DOHH2 (cell line): ENCODE results near the gene TRIM54.
A peak's percentile ranks its signal among the peaks of the same experiment; 100 is the strongest.
"Not testable (repeated sequence)": the region's sequence is repeated elsewhere in the genome, so short reads cannot be mapped to it uniquely, and the experiment has no call there.

Experiments
- H3F3A ChIP-seq: fragments of 200-600 bp; sonication (generic), shearing (Covaris generic); 2 replicates; pipeline ENCODE4 v1.6.0; 2016; ENCODE audit warnings: antibody characterized with exemption, mild to moderate bottlenecking; ENCODE audit not compliant: control insufficient read depth, insufficient read depth
- H3K27ac ChIP-seq: fragments of 200-600 bp; sonication (generic); 2 replicates; pipeline ENCODE4 v1.5.1; 2014; ENCODE audit warnings: low read depth, mild to moderate bottlenecking, low read length, moderate library complexity
- H3K27me3 ChIP-seq: fragments of 200-600 bp; sonication (generic); 2 replicates; pipeline ENCODE4 v1.6.1; 2014; ENCODE audit warnings: mild to moderate bottlenecking, low read length, mixed read lengths; ENCODE audit not compliant: control insufficient read depth
- H3K36me3 ChIP-seq: fragments of 200-600 bp; sonication (generic); 2 replicates; pipeline ENCODE4 v1.6.1; 2014; ENCODE audit warnings: mild to moderate bottlenecking, low read length, moderate library complexity, mixed read lengths; ENCODE audit not compliant: control insufficient read depth
- H3K4me1 ChIP-seq: fragments of 200-600 bp; sonication (generic); 2 replicates; pipeline ENCODE4 v1.6.1; 2014; ENCODE audit warnings: mild to moderate bottlenecking, low read length, mixed read lengths; ENCODE audit not compliant: control insufficient read depth
- H3K4me2 ChIP-seq: fragments of 200-600 bp; sonication (generic); 2 replicates; pipeline ENCODE4 v1.6.0; 2014; ENCODE audit warnings: mild to moderate bottlenecking, low read length, moderate library complexity
- H3K4me3 ChIP-seq: fragments of 200-600 bp; sonication (generic); 2 replicates; pipeline ENCODE4 v1.5.1; 2014; ENCODE audit warnings: mild to moderate bottlenecking, low read length, mixed read lengths
- H3K79me2 ChIP-seq: fragments of 200-600 bp; sonication (generic); 2 replicates; pipeline ENCODE4 v1.6.1; 2014; ENCODE audit warnings: mild to moderate bottlenecking, low read length, mixed read lengths; ENCODE audit not compliant: control insufficient read depth
- H3K9me2 ChIP-seq: fragments of 200-600 bp; sonication (generic); replicated peaks from 2 replicates; pipeline ENCODE4 v1.6.1; 2014; ENCODE audit warnings: mild to moderate bottlenecking, low read length, mixed read lengths; ENCODE audit not compliant: control insufficient read depth
- H3K9me3 ChIP-seq: fragments of 200-600 bp; sonication (generic); 2 replicates; pipeline ENCODE4 v1.6.1; 2014; ENCODE audit warnings: antibody characterized with exemption, low read length, mixed read lengths; ENCODE audit not compliant: control insufficient read depth, insufficient read depth
- H4K20me1 ChIP-seq: fragments of 200-600 bp; sonication (generic); 2 replicates; pipeline ENCODE4 v1.6.0; 2014; ENCODE audit warnings: low read depth, mild to moderate bottlenecking, antibody characterized with exemption, low read length, moderate library complexity; ENCODE audit not compliant: control insufficient read depth, insufficient read depth
- CTCF ChIP-seq: fragments of 200-600 bp; sonication (generic); IDR thresholded peaks from one replicate; pipeline ENCODE4 v1.5.1; 2014; ENCODE audit warnings: antibody characterized with exemption, mild to moderate bottlenecking, low read depth, low read length; ENCODE audit not compliant: poor library complexity, severe bottlenecking
- EZH2phosphoT487 ChIP-seq: fragments of 200-600 bp; sonication (generic); IDR thresholded peaks from 2 replicates; pipeline ENCODE4 v1.6.1; 2017; ENCODE audit warnings: borderline replicate concordance, mild to moderate bottlenecking, antibody characterized with exemption, low read length, moderate library complexity, mixed read lengths

Gene TRIM54

GRCh38 chr2:27316655-27317412 lies 34.6 kb downstream of the TRIM54 start:
- Histone ChIP-seq H3K9me2 (no peaks in the 10 kb centered on the region), H3K4me2 (no peak overlapping the region), H3F3A (no peaks in the 10 kb centered on the region), H3K27me3 (no peaks in the 10 kb centered on the region), H3K36me3 (peaks cover 6% of the 10 kb centered on the region; the same call in 1 of the 2 replicates), H3K4me1 (peaks cover 8% of the 10 kb centered on the region), H3K27ac (no peak overlapping the region), H4K20me1 (no peaks in the 10 kb centered on the region), H3K4me3 (no peak overlapping the region), H3K9me3 (no peaks in the 10 kb centered on the region), H3K79me2 (peaks cover 13% of the 10 kb centered on the region)
- TF ChIP-seq CTCF: no peak
- TF ChIP-seq EZH2phosphoT487: no peak

GRCh38 chr2:27319839-27320238 lies 37.6 kb downstream of the TRIM54 start:
- not testable (repeated sequence) for H4K20me1 ChIP-seq, H3F3A ChIP-seq, H3K9me3 ChIP-seq, H3K27me3 ChIP-seq, H3K27ac ChIP-seq, H3K4me3 ChIP-seq, H3K4me2 ChIP-seq, H3K9me2 ChIP-seq
- Histone ChIP-seq H3K4me1 (peaks cover 22% of the 10 kb centered on the region), H3K79me2 (peaks cover 29% of the 10 kb centered on the region), H3K36me3 (peaks cover 10% of the 10 kb centered on the region; the same call in 1 of the 2 replicates)

- Histone ChIP-seq H3K4me3 (no peak overlapping the region), H3K9me3 (no peaks in the 10 kb centered on the region), H3K27me3 (no peaks in the 10 kb centered on the region), H4K20me1 (no peaks in the 10 kb centered on the region), H3K27ac (no peak overlapping the region), H3K4me2 (peak overlapping the region; percentile 86; the same call in 1 of the 2 replicates), H3K4me1 (peaks cover 22% of the 10 kb centered on the region), H3K9me2 (no peaks in the 10 kb centered on the region), H3K79me2 (peaks cover 29% of the 10 kb centered on the region), H3F3A (peaks cover 11% of the 10 kb centered on the region), H3K36me3 (peaks cover 12% of the 10 kb centered on the region)
- no peak for TF ChIP-seq EZH2phosphoT487
- TF ChIP-seq CTCF: no peak
Measured at GRCh38 chr2:27320958-27321543, 38.8 kb downstream of the TRIM54 start.

GRCh38 chr2:27322301-27322765 lies 40.1 kb downstream of the TRIM54 start:
- no peaks in the 10 kb centered on the region for H3K9me3 ChIP-seq
- peaks cover 22% of the 10 kb centered on the region for H3K4me1 ChIP-seq
- peak overlapping the region; percentile 52 for H3K27ac ChIP-seq
- H3K27me3 ChIP-seq: no peaks in the 10 kb centered on the region
- peak overlapping the region; percentile 86 for H3K4me3 ChIP-seq
- H3K9me2 ChIP-seq: no peaks in the 10 kb centered on the region
- peak overlapping the region; percentile 86 for H3K4me2 ChIP-seq
- H3K36me3 ChIP-seq: peaks cover 23% of the 10 kb centered on the region
- no peak for TF ChIP-seq EZH2phosphoT487
- peaks cover 11% of the 10 kb centered on the region for H3F3A ChIP-seq
- peaks cover 29% of the 10 kb centered on the region for H3K79me2 ChIP-seq
- H4K20me1 ChIP-seq: no peaks in the 10 kb centered on the region
